HepG2 (cell line): ENCODE measurements around the gene HPS4. TPM values are rescaled to one million over a fixed set of nuclear protein-coding genes. Genes with fewer than 3 reads are reported as not detected.

ENCODE experiments used
- AGO2 ChIP-seq: fragments of 200-400 bp; formaldehyde crosslinking; optimal IDR thresholded peaks from 2 replicates; pipeline ENCODE3; 2017; ENCODE audit warnings: mild to moderate bottlenecking, low read depth, low read length, moderate library complexity
- ELF4 ChIP-seq: sonication (generic); formaldehyde crosslinking; IDR thresholded peaks from 2 replicates; pipeline ENCODE4 v1.5.0; 2020; ENCODE audit warnings: missing genetic modification reagents, mild to moderate bottlenecking, moderate library complexity, borderline replicate concordance
- FOXA3 ChIP-seq: IDR thresholded peaks from 2 replicates; pipeline ENCODE4 v1.6.1; 2016; ENCODE audit warnings: missing genetic modification reagents, missing compliant biosample characterization
- FOXK1 ChIP-seq: sonication (generic); formaldehyde crosslinking; IDR thresholded peaks from 2 replicates; pipeline ENCODE4 v1.4.0; 2020; ENCODE audit warnings: low read depth, missing genetic modification reagents, borderline replicate concordance
- GATAD2A ChIP-seq: IDR thresholded peaks from 2 replicates; pipeline ENCODE4 v1.6.1; 2016
- HNF4A ChIP-seq: sonication (generic); formaldehyde crosslinking; IDR thresholded peaks from 2 replicates; pipeline ENCODE4 v1.4.0; 2020; ENCODE audit warnings: missing genetic modification reagents
- ISL2 ChIP-seq: sonication (generic); formaldehyde crosslinking; IDR thresholded peaks from 2 replicates; pipeline ENCODE4 v1.5.0; 2020; ENCODE audit warnings: missing genetic modification reagents
- KAT8 ChIP-seq: IDR thresholded peaks from 2 replicates; pipeline ENCODE4 v1.6.1; 2016; ENCODE audit warnings: missing genetic modification reagents, missing compliant biosample characterization
- KDM5B ChIP-seq: sonication (generic); formaldehyde crosslinking; IDR thresholded peaks from 2 replicates; pipeline ENCODE4 v1.4.0; 2020; ENCODE audit warnings: missing genetic modification reagents, mild to moderate bottlenecking, borderline replicate concordance
- MZF1 ChIP-seq: sonication (generic); formaldehyde crosslinking; IDR thresholded peaks from 2 replicates; pipeline ENCODE4 v1.8.1; 2023; ENCODE audit warnings: mild to moderate bottlenecking, missing genetic modification reagents, borderline replicate concordance
- PHF8 ChIP-seq: sonication (generic); formaldehyde crosslinking; IDR thresholded peaks from 2 replicates; pipeline ENCODE4 v1.5.0; 2020; ENCODE audit warnings: missing genetic modification reagents
- RFX5 ChIP-seq: IDR thresholded peaks from 2 replicates; pipeline ENCODE4 v1.6.1; 2011; ENCODE audit warnings: low read depth, low read length, improper control_type of control experiment
- TBX2 ChIP-seq: sonication (generic); formaldehyde crosslinking; IDR thresholded peaks from 2 replicates; pipeline ENCODE4 v1.5.0; 2020; ENCODE audit warnings: missing genetic modification reagents, mild to moderate bottlenecking, borderline replicate concordance
- TFE3 ChIP-seq: IDR thresholded peaks from 2 replicates; pipeline ENCODE4 v1.6.1; 2016
- ZFYVE20 ChIP-seq: sonication (generic); formaldehyde crosslinking; IDR thresholded peaks from 2 replicates; pipeline ENCODE4 v1.8.0; 2023; ENCODE audit warnings: low read depth, mild to moderate bottlenecking, moderate library complexity, missing genetic modification reagents, borderline replicate concordance
- ZNF124 ChIP-seq: sonication (generic); formaldehyde crosslinking; IDR thresholded peaks from 2 replicates; pipeline ENCODE4 v1.4.0; 2020; ENCODE audit warnings: missing genetic modification reagents
- ZNF30 ChIP-seq: sonication (generic); formaldehyde crosslinking; IDR thresholded peaks from 2 replicates; pipeline ENCODE4 v1.5.0; 2020; ENCODE audit warnings: mild to moderate bottlenecking, missing genetic modification reagents
- ZNF354B ChIP-seq: sonication (generic); formaldehyde crosslinking; IDR thresholded peaks from 2 replicates; pipeline ENCODE4 v1.8.0; 2022; ENCODE audit warnings: mild to moderate bottlenecking, missing genetic modification reagents
- ZNF496 ChIP-seq: sonication (generic); formaldehyde crosslinking; IDR thresholded peaks from 2 replicates; pipeline ENCODE4 v1.8.1; 2023; ENCODE audit warnings: mild to moderate bottlenecking, moderate library complexity, missing genetic modification reagents; ENCODE audit not compliant: insufficient replicate concordance
- ZNF567 ChIP-seq: sonication (generic); formaldehyde crosslinking; IDR thresholded peaks from 2 replicates; pipeline ENCODE4 v1.8.1; 2023; ENCODE audit warnings: mild to moderate bottlenecking, missing genetic modification reagents, borderline replicate concordance
- ZNF670 ChIP-seq: sonication (generic); formaldehyde crosslinking; IDR thresholded peaks from 2 replicates; pipeline ENCODE4 v1.8.0; 2022; ENCODE audit warnings: mild to moderate bottlenecking, missing genetic modification reagents, borderline replicate concordance
- ZSCAN9 ChIP-seq: IDR thresholded peaks from 2 replicates; pipeline ENCODE4 v1.6.1; 2016; ENCODE audit warnings: borderline replicate concordance
- polyA plus RNA-seq, 8 experiments: library from polyadenylated mRNA; depleted of rRNA in 3 of 8; stranded (reverse) in 7 of 8; unstranded in 1 of 8; fragments of >200 nt; fragmentation: Illumina TruSeq in 4 of 8; extraction: Trizol in 4 of 8; gene quantifications; 2 replicates each; pipeline versions ENCODE4 v1.2.1 to v1.2.3, GENCODE V29; 2011 to 2016; ENCODE audit warnings: low read depth in 4 of 8, missing spikeins in 1 of 8, mixed read lengths in 1 of 8; ENCODE audit not compliant: insufficient read depth in 1 of 8
- total RNA-seq, 5 experiments: library from RNA; depleted of rRNA; stranded (reverse); fragments of >200 nt; fragmentation: Illumina TruSeq; extraction: Trizol; gene quantifications; 2 replicates each; pipeline ENCODE4 v1.2.3, GENCODE V29; 2016; ENCODE audit warnings: low read depth in 1 of 5
- TF ChIP-seq, protein P1 (sequence below): sonication (generic); formaldehyde crosslinking; IDR thresholded peaks from 2 replicates; pipeline ENCODE4 v1.4.0; 2020; ENCODE audit warnings: missing genetic modification reagents

The HPS4 gene
- total and polyA plus RNA-seq, 2 of the 13 experiments (the other 11 are each of a cell fraction or from before 2014, with no cell fraction given): 27.4 to 34.0 TPM

- TF ChIP-seq, protein P1, sequence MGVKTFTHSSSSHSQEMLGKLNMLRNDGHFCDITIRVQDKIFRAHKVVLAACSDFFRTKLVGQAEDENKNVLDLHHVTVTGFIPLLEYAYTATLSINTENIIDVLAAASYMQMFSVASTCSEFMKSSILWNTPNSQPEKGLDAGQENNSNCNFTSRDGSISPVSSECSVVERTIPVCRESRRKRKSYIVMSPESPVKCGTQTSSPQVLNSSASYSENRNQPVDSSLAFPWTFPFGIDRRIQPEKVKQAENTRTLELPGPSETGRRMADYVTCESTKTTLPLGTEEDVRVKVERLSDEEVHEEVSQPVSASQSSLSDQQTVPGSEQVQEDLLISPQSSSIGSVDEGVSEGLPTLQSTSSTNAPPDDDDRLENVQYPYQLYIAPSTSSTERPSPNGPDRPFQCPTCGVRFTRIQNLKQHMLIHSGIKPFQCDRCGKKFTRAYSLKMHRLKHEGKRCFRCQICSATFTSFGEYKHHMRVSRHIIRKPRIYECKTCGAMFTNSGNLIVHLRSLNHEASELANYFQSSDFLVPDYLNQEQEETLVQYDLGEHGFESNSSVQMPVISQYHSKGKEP (CRISPR knock-in tag): no peak
- no peak for TF ChIP-seq ZNF124
- TF ChIP-seq ZNF30 (CRISPR knock-in tag): no peak
- peak; percentile 83 for TF ChIP-seq HNF4A
- TF ChIP-seq ZNF567 (CRISPR knock-in tag): no peak
- TF ChIP-seq MZF1 (CRISPR knock-in tag): no peak
- TF ChIP-seq PHF8 (CRISPR knock-in tag): peak; percentile 30; the same call in 1 of the 2 replicates
- 0 out of 2 replicates have a peak, but pooled peaks have one; percentile 21 for TF ChIP-seq ZNF670 (CRISPR knock-in tag)
- peak; percentile 49; the same call in 1 of the 2 replicates for TF ChIP-seq FOXA3
- no peak for TF ChIP-seq TFE3 (CRISPR knock-in tag)
- no peak for TF ChIP-seq RFX5
- no peak for TF ChIP-seq TBX2
- 0 out of 2 replicates have a peak, but pooled peaks have one; percentile 39 for TF ChIP-seq GATAD2A
- TF ChIP-seq FOXK1 (CRISPR knock-in tag): no peak
- no peak for TF ChIP-seq ZNF354B (CRISPR knock-in tag)
- TF ChIP-seq AGO2: no peak
- TF ChIP-seq ISL2 (CRISPR knock-in tag): no peak
- TF ChIP-seq ELF4 (CRISPR knock-in tag): no peak
- no peak; the same call in none of the 2 replicates for TF ChIP-seq KAT8 (CRISPR knock-in tag)
- TF ChIP-seq ZFYVE20 (CRISPR knock-in tag): no peak
- TF ChIP-seq KDM5B (CRISPR knock-in tag): no peak
- no peak for TF ChIP-seq ZNF496
- no peak for TF ChIP-seq ZSCAN9 (CRISPR knock-in tag)
- TF ChIP-seq, all 625 proteins: peak for 54
Measured at GRCh38 chr22:26479792-26480610, 3.6 kb downstream of the HPS4 start (continued).
